Skin epidermis (tissue), 12 donors: ENCODE results near the gene SEC61B.

Experiments used
- H3K27ac ChIP-seq, 21 experiments: fragments of 200-600 bp; sonication (generic) in 11 of 21; one replicate each; pipeline ENCODE4 v1.5.0; 2020; ENCODE audit warnings: mild to moderate bottlenecking in 3 of 21, inconsistent platforms in 2 of 21, moderate library complexity in 2 of 21
- H3K4me3 ChIP-seq, 7 experiments: fragments of 200-600 bp; sonication (generic) in 2 of 7; one replicate each; pipeline ENCODE4 v1.5.0; 2020; ENCODE audit warnings: inconsistent platforms in 2 of 7, mild to moderate bottlenecking in 2 of 7, moderate library complexity in 1 of 7

The SEC61B gene

DNA sequence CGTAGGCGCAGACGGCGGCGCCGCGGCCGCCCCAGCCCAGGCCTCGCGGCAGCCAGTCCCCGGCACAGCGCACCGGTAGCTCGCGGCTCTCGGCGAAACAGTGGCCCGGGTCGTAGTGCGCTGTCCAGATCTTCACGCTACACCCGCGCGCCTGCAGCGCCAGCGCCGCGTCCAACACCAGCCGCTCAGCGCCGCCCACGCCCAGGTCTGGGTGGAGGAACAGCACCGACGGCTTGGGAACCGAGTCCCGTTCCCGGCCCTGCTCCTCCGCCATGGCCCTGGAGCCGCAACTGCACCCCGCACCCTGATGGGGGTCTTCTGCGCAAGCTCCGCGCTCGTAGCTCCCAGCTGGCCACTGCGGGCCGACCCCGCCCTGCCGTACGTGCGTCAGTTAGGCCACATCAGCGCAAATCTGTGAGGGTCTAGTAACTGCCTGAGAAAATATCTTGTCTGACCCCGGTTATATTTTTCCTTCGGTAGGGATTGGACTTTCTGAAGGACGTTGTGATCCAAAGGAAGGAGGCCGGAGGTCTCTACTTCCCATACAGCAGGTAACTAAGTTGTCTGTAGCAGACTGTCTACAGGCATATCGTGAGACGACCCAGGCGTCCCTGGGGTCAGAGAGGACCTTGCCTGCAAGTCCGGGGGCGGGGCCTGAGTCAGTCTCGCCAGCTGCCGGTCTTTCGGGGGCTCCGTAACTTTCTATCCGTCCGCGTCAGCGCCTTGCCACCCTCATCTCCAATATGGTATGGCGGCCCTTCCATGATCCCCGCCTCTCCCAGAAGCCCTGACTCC is at the start of gene SEC61B, which contains the start of gene ALG2:
TSS of gene SEC61B (plus strand) at position 662 of the 795 bp plus-strand sequence. CDS start at position 744, 82 bp downstream.
TSS of gene ALG2 (minus strand) at position 322 of the 795 bp plus-strand sequence. CDS start at position 274, 48 bp downstream.
- peak within 1 kb of the TSS; percentile 63 to 97 (median 87) for H3K4me3 ChIP-seq
- peak within 1 kb of the TSS; percentile 67 to 99 (median 96) for H3K27ac ChIP-seq

DNA sequence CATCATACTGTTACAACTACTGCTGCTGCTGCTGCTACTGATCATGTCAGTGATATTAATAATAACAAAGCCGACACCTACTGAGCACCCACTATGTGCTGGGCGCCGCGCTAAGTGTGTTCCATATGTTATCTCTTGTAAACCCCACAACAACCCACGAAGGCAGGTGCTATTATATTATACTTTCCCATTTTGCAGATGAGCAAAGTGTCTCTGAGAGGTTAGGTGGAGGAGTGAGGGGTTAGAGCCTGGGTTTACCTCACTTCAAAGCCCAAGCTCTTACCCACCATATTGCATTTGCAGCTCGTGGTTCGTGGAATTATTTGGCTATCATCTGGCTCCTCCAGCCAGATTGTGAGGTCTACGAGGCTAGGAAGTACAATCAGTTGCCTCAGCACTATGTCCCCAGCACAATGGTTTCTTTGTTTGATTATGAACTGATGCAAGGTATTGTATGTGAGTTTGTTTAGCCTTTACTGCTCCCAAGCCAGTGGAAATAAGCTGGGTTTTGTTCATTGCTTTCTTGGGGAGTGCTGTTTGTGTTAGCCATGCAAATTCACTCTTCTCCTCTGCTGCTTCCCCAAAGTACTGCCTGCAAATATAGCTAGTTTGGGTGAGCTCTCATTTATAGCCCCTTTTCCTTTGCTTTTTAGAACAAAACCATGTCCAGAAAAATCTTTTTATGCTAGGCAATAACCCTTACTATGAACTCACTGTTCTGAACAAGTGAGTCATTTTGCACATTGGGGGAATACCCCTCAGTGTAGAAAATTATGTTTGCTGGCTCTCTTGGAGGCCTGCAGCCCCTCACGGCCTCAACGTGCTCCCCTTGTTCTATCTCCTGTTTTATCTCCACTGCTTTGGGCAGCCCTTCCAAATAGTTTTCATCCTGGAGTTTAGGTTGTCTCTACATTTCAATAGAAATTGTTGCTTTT is 48.2 kb upstream of the SEC61B start:
- Histone ChIP-seq H3K27ac (no peak overlapping the region), H3K4me3 (no peak overlapping the region)

DNA sequence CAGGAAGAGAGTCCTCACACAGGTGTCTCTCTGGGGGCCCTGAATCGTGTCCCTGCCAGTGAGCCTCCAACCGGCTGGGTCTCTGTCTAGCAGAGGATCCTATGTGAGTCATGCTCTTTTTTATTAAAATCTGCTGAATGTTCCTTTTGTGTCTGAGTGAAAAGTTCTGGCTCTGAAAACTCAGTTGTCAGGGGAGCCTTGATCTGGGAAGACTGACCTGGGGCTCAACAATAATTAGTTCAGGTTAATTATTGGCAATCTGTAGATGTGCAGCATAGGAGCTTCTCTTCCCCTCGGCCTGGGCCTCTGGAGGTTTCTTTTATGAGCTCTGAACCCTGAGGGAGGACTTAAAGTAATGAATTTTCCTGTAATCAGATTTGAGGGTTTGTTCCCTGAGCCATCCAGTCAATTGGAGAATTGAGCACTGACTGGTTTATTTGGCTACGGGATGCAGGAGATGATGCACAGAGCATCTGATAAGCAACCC is 45.5 kb upstream of the SEC61B start:
- Histone ChIP-seq H3K27ac (no peak overlapping the region), H3K4me3 (no peak overlapping the region)

DNA sequence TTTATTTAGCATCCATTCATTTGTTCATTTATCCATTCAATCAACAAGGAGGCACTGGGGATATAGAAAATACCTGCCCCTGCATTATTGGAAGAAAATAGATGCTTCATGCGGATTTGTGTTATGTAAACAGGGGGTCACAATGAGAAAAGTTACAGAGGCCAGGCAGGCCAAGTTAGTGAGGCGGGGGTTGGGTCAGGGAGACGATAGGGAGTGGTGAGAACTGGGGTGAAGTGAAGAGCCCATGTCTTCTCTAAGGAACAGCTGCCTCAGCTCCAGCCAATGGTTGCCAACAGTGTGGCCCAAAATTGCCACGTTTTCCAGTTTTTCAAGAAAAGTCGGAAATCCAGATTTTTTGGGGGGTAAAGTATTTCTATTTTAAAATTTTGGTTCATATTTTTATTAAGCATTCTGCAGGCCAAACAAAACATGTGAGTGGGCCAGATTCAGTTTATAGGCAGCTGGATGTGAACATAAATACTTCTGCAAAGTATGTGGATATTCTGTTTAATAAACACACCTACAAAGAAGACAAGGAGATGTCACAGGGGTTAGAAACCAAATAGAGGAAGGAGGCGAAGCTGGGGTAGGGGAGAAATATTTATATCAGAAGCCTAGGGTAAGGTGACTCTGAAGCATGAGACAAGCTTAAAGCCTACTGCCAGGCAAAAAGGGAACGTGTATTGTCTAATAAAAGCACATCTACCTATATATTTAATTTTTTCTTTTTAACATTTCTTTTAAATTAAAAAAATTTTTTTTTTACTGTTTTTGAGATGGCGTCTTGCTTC is 44.3 kb upstream of the SEC61B start:
- no peak overlapping the region for H3K4me3 ChIP-seq
- no peak overlapping the region for H3K27ac ChIP-seq

DNA sequence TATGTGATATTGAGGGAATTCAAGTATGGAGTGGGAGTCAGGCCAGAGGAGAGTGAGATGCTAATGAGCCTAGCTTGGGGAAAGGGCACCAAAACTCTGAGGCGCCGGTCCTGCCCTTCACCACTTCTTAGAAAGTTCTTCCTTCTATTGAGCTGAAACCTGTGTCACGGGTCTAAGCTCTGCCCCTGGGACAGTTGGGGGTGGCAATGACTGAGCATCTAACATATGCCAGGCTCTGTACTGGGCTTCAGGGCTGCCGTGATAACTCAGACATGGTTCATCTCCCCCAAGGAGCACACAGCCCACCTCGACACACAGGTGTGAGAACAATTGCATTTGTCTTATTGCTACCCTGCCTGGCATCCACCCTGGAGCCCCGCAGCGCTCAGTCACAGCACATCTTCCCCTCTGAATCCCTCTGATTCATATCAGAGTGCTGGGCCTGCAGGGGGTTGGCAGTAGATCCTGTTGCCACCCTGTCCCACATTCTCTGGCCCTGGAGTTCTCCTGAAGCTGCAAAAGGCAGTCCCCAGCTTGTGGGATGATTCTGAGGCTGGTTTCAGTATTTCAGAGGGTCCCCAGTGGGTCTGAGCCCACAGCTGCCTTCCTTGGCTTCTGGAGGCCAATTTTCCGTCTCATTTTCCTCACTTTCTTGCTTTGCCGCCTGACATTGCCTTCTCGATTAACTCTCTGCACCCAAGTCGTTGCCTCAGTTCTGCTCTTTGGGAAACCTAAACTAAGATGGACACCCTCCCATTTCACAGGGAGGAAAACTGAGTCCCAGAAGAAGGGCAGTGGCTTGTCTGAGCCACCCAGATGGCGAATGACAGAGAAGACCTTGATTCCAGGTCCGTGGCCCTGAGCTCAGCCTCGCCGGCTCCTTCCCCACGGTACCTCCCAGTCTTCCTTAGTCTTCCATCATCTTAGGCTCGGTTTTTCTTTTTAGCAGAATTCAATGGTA is 42.9 kb upstream of the SEC61B start:
- no peak overlapping the region for H3K27ac ChIP-seq

DNA sequence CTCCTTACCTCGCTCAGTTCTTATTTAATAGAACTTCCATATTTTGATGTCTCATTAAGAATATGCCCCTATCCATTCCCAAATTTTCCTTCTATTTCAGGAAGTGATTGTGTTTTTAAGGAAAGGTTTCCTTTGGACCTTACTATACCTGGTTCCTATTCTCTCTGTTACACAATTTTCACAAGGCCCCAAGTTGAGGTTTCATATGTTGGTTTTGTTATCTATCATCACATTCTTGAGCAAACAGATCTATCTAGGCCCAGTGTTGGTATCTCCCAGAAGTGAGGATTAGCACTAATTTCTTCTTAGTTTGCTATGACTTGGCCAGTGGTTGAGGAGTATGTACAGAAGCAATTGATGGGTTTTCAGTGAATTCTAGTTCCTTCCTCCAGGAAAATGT is 41.9 kb upstream of the SEC61B start:
- H3K27ac ChIP-seq, result no peak overlapping the region
- H3K4me3 ChIP-seq, result no peak overlapping the region

More for the DNA sequence above, 42.9 kb upstream of the SEC61B start:
- H3K4me3 ChIP-seq, result no peak overlapping the region

DNA sequence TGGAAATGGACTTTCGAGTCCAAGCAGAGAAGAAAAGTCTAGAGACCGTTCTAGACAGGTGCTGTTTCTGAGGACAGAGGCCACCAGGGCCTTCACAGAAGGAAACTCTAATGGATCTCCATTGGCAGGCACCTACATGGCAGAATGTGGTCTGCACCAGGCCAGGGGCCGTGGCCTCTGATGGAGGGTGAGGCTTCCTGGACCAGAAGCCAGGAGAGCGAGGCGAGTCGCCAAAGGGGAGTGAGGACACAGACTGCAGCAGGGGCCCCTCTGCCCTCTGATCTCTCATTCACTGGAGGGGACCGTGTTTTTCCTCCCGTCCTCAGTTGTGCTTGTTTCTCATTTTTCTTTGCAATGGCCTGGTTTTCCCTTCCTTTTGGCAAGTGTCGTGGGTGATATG is 41.4 kb upstream of the SEC61B start:
- no peak overlapping the region for H3K27ac ChIP-seq
- no peak overlapping the region for H3K4me3 ChIP-seq

DNA sequence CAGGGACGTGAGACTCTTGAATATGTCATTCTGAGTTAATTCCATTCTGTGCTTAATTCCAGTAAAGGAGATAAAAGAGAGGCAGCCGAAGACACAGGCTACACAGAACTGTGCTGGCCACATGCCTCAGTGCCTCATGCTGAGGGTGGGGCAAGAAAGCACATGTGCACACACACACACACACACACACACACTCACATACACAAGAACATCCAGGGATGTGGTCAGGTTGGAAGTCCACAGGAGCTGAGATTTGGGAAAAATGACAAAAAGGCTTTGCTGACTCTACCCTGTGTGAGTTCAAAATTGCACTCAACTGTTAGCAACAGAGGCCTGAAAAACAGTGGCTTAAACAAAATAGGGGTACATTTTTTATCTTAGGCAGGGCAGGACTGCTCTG is 40.9 kb upstream of the SEC61B start:
- no peak overlapping the region for H3K4me3 ChIP-seq

DNA sequence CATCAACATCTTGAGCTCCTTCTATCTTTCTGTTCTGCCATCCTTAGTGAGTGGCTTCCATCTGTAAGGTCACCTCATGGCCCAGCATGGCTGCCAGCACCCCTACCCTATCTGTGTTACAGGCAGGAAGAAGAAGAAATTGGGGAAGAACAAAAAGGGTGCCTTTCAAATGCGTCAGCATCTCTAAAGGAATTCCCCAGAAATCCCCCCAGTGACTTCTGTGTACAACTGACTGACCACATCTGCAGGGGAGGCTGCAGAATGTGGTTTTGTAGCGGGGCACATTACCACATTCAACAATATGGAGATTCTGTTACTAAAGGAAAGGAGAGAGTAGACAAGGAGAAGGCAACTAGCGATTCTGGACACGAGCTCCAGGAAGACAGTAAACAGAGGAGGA is 40.5 kb upstream of the SEC61B start:
- Histone ChIP-seq H3K27ac (no peak overlapping the region), H3K4me3 (no peak overlapping the region)

More for the DNA sequence above, 40.9 kb upstream of the SEC61B start:
- no peak overlapping the region for H3K27ac ChIP-seq

DNA sequence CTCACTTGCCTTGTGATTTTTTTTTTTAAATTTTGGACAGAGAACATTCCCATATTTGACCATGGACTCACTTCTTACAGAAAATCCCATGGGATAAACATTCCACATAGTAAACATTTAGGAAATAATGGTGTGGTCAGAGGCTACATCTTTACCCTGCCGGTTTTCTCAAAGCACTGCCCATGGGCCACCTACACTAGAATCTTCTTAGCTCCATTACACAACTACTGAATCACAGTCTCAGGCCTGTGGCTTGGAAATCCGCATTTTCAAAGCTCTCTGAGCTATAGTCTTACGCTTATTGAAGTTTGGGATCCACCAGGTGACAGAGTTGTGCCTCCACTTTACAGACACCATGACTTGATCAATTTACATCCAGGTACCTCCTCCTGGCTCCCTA is 39.7 kb upstream of the SEC61B start:
- Histone ChIP-seq H3K27ac (no peak overlapping the region), H3K4me3 (no peak overlapping the region)

DNA sequence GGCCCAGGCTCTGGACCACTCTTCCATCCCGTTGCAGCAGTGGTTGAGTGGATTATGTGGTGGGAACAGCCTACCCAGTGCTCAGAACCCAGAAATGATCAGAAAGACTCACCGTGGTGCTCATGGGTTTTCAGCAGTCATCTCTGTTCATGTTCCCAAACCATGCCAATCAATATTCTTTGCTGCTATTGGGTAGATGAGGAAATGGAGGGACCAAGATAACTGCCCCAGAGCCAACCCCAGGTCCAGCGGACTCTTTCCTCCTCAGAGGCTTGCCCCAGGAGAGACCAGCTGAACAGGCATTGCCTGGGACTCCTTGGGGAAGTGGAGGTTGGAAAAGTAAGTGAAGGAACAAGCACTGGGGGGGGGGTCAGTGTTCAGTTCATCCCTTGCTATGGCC is 38.5 kb upstream of the SEC61B start:
- Histone ChIP-seq H3K27ac (no peak overlapping the region), H3K4me3 (no peak overlapping the region)

DNA sequence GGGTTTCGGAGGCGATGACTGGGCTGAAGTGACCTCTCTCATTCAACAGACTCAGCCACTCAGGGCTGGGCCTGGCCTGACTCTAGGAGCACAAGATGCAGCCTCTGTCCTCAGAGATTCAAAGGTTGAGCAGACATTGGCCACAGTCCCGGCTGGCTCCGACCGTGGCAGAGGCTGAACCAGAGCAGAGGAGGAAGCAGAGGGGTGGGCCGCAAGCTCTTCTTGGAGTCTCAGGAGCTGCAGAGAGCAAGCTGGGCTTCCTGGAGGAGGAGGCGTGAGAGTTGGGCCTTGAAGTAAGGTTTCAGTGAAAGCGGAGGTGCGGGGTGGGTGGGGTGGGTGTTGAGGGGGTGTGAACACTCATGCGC is 38.0 kb upstream of the SEC61B start:
- H3K4me3 ChIP-seq, result no peak overlapping the region
- H3K27ac ChIP-seq, result peak overlapping the region in 4 of 21 experiments; percentile 3 to 65 (median 30)

DNA sequence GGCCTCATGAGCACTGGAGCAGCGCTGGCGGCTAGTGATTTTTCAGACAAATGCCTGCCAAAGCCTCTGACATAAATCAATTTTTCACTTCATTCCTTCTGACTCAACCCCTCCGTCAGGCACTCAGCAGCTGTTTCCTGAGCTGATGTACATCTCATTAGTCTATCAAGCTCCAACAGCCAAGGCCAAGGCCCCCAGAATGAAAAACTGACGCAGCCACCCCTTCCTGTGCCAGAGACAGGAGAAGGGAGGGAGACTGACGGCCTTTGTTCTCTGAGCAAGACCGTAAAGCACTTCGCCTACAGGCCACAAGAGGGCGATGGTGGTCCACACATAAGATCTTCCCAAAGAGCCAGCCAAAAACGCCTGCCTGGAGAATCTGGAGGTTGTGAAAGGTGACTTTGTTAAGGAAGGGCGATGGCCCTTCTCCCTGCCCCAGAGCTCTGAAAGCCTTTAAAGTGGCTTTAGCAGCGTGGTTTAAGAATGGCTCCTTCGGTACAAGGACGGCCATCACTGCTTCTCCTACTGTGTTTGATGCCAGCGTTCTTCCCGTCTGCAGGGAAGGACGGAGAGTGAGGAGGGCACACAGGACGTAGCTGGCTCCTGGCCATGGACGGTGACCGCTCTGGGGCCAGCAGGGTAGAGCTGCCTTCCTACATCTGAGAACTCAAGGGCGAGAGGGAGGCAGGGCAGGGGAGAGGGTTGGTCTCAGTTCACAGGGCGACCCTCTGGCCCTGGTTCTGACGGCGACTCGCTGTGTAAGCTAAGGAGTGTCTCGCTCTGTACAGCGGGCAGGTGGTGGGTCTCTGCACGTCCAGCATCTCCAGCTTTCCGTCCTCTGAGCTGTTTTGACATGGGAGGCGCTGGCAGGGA is 37.4 kb upstream of the SEC61B start:
- H3K27ac ChIP-seq, result peak overlapping the region in 5 of 21 experiments; percentile 3 to 65 (median 15)
- no peak overlapping the region for H3K4me3 ChIP-seq

DNA sequence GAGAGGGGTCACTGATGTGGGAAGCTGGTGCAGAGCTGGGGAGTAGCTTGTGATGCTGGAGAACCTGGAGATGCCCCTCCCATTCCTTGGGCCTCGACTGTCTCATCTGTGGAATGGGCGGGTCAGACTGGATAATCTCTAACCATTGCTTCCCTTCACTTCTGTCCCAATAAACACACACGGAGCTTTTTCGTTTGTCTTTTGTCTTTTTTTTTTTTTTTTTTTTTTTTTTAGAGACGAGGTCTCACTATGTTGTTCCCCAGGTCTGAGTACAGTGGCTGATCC is 36.8 kb upstream of the SEC61B start:
- Histone ChIP-seq H3K27ac (peak overlapping the region in 1 of 21 experiments; percentile 59), H3K4me3 (no peak overlapping the region)

DNA sequence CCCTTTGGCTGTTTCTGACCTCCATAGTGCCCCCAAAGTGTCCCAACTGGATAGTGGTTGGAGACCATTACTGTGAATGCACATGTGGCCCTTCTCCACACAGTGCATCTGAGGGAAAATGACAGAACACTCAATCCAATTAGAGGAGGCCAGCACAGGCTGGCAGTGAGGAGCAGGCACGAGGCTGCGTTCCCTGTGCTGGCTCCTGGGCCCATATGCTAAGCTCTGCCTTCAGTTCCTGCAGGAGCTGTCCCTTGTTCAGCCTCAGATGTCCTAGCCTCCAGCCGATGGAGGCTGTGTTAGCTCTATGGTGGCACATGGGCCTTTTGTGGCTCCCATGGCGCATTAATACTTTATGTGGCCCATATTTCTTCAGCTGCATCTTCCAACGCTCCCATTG is 36.1 kb upstream of the SEC61B start:
- Histone ChIP-seq H3K27ac (no peak overlapping the region), H3K4me3 (no peak overlapping the region)

DNA sequence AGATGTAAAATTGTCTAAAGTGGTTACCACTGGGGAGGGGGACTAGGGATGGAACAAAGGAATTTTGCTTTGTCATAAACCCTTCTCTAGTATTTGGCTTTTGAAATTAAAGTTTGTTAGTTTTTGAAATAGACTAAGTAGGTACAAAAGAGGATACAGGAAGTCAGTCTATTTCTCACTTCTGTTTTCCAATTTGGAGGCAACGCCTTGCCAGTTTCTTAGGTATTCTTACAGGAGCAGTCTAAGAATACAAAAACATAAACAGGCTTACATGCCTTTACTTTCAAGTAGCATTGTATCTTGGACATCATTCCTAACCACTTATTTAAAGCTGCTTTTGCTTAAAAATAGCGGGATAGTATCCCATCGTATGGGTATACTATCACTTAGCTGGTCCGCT is 34.8 kb upstream of the SEC61B start:
- H3K27ac ChIP-seq, result no peak overlapping the region

DNA sequence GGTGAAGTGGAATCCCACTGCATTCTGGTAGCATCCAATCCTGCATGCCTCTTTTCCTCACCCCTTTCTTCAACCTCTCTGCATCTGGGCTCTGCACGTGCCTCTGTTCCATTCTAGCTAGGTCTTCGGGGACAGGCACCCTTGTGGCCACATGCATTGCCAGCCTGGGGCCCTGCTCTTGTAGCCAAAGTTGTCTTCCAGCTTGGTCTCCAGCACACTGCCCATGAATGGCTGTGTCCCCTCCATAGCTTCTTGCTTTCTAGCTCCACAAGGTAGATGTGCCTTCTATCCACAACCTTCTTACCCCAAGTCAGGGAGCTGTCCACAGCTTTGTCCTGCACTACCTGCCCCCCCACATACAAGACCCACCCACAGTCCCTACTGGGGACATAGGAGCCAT is 32.9 kb upstream of the SEC61B start:
- H3K4me3 ChIP-seq, result no peak overlapping the region
- no peak overlapping the region for H3K27ac ChIP-seq

More for the DNA sequence above, 34.8 kb upstream of the SEC61B start:
- no peak overlapping the region for H3K4me3 ChIP-seq
